ENCODE data around the gene CACNB1. TPM values are rescaled to one million over a fixed set of nuclear protein-coding genes. Genes with fewer than 3 reads are reported as not detected.
"Not testable (repeated sequence)": the region's sequence is repeated elsewhere in the genome, so short reads cannot be mapped to it uniquely, and the experiment has no call there.

Gene CACNB1
- polyA plus RNA-seq, 3 donors = 6.4 to 8.2 (median 7.6) TPM

DNA sequence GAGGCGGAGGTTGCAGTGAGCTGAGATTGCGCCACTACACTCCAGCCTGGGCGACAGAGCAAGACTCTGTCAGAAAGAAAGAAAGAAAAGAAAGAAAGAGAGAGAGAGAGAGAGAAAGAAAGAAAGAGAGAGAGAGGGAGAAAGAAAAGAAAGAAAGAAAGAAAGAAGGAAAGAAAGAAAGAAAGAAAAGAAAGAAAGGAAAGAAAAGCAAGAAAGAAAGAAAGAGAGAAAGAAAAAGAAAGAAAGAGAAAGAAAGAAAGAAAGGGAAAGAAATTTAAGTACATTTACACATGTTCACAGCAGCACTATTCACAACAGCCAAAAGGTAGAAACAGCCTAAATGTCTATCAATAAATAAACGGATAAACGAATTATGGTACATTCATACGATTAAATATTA is 67.9 kb downstream of the CACNB1 start:
- not testable (repeated sequence) for DNase-seq (ENCODE audit: low read depth in 3 of 3, low spot score in 2 of 3)

DNA sequence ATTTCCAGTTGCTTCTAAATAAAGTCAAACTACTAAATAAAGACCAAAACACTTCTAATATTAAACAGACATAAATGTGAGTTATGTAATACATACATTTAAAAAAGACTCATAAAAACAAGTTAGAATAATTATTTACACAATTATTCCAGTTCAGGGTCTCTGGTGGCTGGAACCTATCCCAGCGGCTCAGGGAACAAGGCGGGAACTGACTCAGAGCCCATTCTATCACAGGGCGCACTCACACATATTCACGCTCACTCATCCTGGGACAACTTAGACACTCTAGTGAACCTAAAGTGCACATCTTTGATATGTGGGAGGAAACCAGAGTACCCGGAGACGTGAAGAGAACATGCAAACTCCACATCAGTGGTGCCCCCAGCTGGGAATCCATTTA is 71.0 kb downstream of the CACNB1 start:
- no peak for DNase-seq (ENCODE audit: low read depth in 3 of 3, low spot score in 2 of 3)

DNA sequence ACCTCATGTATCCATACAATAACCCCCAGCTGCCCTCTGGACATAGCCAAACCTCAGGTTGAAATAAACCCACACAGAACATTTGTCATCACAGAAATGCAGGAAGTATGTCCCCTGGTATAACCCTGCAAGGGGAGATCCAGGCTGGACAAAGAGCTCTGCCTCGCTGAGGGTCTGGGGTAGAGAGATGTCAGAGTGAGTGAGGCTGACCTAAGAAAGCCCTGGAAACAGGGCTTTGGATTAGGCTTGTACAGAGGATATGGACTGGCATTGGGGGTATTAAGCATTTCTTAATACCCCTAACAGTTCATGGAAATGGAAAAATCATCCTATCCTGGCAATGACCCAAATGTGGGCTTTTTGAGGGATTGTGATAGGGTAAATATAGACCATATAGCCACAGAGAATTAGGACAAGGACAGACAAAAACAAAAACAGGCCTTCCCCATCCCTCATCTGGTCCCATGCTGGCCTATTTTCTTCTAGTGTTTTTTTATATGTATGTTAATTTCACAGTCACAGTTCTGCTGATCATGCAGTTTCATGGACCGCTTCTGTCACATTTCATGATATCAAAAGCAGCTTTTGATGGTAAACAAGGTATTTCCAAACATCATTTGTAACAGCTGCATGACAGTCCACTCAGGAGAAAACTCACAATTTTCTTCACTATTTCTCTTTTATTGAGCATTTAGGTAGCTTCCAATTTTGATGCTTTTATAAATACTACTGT is 72.2 kb downstream of the CACNB1 start:
- DNase-seq (ENCODE audit: low read depth in 3 of 3, low spot score in 2 of 3) = no peak

- no peak for DNase-seq (ENCODE audit: low read depth in 3 of 3, low spot score in 2 of 3)
Observed at GRCh38 chr17:39123627-39124026, 73.8 kb downstream of the CACNB1 start.

Other genes with a start within 250 kb of the CACNB1 start
- not detected for gene FBXO47, start 230.3 kb downstream of the CACNB1 start, polyA plus RNA-seq (ENCODE audit: insufficient read length in 3 of 3)
- 1 to 10 TPM; 4.9 to 7.3 (median 5.3) TPM for gene PLXDC1, start 46.0 kb downstream of the CACNB1 start, polyA plus RNA-seq (ENCODE audit: insufficient read length in 3 of 3)
- under 1 TPM in 1 of 3 donors, not detected in 2; 0.14 TPM for gene ARL5C, start 31.5 kb downstream of the CACNB1 start, polyA plus RNA-seq (ENCODE audit: insufficient read length in 3 of 3)
- 1,000 to 10,000 TPM; 1,930 to 2,158 (median 2,002) TPM for gene RPL19, start 2.6 kb upstream of the CACNB1 start, polyA plus RNA-seq (ENCODE audit: insufficient read length in 3 of 3)
- 1 to 10 TPM; 3.5 to 3.7 (median 3.7) TPM for gene STAC2, start 28.3 kb upstream of the CACNB1 start, polyA plus RNA-seq (ENCODE audit: insufficient read length in 3 of 3)
- 10 to 100 TPM; 11.7 to 11.9 (median 11.8) TPM for gene FBXL20, start 204.0 kb upstream of the CACNB1 start, polyA plus RNA-seq (ENCODE audit: insufficient read length in 3 of 3)